Thyroid gland (tissue), 4 donors: ENCODE results near the gene IRX6.

Experiments used
- POLR2A ChIP-seq, 2 donors: fragments of 450-650 bp; IDR thresholded peaks; one replicate each; pipeline ENCODE4 v1.6.1; 2017; ENCODE audit warnings: antibody characterized with exemption in 2 of 2, mild to moderate bottlenecking in 2 of 2, moderate library complexity in 1 of 2
- TF ChIP-seq, protein P1 (sequence below), 6 experiments: fragments of 200-600 bp in 3 of 6; fragments of 450-650 bp in 3 of 6; sonication (generic) in 3 of 6; IDR thresholded peaks; one replicate each; pipeline ENCODE4 v1.5.1; 2016 to 2019; ENCODE audit warnings: antibody characterized with exemption in 6 of 6, mild to moderate bottlenecking in 2 of 6, inconsistent platforms in 1 of 6, moderate library complexity in 1 of 6

DNA sequence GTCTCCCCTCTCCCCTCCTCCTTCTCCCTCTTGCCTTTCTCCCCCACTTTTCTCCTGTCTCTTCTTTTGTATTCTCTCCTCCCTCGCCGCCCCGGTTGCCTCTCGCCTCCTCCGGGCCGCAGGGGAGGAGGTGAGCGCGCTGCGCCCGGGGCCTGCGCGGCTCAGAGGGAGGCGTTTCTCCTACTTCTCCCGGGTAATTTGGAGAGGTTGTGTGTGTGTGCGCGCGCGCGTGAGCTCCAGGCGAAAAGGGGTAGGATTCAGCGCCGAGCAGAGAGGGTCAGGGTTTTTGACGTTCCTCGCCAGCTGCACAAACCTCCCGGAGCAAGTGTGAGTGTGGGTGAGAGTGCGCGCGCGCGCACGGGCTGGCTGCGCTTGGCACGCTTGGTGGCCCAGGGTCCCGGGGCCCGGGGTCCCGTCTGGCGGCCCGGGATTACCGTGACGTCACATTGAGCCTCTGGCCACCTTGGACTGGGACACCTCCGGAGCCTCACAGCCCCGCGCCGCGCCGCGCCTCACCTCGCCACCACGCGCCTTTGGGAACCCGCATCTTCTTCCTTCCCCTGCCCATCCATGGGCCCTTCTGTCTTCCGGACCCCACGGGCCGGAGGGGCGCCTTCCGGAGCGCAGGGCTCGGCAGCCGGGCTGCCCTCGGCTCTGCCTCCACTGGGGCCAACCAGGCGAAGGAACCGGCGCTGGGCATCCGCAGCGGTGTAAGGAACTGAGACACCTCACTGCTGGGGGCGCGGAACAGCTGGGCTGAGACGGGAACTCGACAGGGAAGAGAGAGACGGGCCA, 479 bp downstream of the IRX6 start:
- TF ChIP-seq, protein P1, sequence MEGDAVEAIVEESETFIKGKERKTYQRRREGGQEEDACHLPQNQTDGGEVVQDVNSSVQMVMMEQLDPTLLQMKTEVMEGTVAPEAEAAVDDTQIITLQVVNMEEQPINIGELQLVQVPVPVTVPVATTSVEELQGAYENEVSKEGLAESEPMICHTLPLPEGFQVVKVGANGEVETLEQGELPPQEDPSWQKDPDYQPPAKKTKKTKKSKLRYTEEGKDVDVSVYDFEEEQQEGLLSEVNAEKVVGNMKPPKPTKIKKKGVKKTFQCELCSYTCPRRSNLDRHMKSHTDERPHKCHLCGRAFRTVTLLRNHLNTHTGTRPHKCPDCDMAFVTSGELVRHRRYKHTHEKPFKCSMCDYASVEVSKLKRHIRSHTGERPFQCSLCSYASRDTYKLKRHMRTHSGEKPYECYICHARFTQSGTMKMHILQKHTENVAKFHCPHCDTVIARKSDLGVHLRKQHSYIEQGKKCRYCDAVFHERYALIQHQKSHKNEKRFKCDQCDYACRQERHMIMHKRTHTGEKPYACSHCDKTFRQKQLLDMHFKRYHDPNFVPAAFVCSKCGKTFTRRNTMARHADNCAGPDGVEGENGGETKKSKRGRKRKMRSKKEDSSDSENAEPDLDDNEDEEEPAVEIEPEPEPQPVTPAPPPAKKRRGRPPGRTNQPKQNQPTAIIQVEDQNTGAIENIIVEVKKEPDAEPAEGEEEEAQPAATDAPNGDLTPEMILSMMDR (IDR thresholded peaks at IDR 0.05): no peak
- TF ChIP-seq POLR2A (IDR thresholded peaks at IDR 0.05): no peak
